Globus pallidus (tissue), 1 donor: ENCODE data around the gene P4HTM.

Experiments
- DNase-seq: peaks from one replicate; pipeline ENCODE4 v3.0.0-alpha.2; 2015; ENCODE audit warnings: low spot score

P4HTM gene, protein sequence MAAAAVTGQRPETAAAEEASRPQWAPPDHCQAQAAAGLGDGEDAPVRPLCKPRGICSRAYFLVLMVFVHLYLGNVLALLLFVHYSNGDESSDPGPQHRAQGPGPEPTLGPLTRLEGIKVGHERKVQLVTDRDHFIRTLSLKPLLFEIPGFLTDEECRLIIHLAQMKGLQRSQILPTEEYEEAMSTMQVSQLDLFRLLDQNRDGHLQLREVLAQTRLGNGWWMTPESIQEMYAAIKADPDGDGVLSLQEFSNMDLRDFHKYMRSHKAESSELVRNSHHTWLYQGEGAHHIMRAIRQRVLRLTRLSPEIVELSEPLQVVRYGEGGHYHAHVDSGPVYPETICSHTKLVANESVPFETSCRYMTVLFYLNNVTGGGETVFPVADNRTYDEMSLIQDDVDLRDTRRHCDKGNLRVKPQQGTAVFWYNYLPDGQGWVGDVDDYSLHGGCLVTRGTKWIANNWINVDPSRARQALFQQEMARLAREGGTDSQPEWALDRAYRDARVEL

DNA sequence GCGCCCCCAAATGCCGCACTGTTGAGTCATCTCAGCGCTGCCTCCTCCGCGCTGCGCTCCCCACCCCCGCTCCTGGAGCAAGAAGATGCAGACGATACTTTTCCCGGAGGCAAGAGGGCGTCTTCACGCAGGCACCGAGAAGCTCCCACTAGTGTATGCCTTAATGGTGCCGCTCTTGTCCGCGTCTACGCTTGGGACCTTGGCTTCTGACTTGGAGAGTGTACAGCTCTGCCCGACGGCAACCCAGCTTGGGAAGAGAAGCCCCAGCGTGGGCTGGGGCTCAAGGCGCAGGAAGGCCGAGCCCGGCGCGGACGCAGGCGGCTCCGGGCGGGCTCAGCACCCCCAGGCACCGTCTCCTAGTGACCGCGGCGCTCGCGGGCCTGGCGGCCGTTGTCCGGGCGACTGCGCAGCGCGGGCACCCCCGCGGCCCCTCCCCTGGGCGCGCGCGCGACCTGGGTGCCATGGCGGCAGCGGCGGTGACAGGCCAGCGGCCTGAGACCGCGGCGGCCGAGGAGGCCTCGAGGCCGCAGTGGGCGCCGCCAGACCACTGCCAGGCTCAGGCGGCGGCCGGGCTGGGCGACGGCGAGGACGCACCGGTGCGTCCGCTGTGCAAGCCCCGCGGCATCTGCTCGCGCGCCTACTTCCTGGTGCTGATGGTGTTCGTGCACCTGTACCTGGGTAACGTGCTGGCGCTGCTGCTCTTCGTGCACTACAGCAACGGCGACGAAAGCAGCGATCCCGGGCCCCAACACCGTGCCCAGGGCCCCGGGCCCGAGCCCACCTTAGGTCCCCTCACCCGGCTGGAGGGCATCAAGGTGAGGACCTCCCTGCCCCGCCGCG lies at the start of gene P4HTM:
Gene P4HTM, plus strand, starts transcription at position 446 of the 840 bp plus-strand sequence. Its CDS starts 16 bp downstream, at position 462.
- peak; percentile 89 for DNase-seq

DNA sequence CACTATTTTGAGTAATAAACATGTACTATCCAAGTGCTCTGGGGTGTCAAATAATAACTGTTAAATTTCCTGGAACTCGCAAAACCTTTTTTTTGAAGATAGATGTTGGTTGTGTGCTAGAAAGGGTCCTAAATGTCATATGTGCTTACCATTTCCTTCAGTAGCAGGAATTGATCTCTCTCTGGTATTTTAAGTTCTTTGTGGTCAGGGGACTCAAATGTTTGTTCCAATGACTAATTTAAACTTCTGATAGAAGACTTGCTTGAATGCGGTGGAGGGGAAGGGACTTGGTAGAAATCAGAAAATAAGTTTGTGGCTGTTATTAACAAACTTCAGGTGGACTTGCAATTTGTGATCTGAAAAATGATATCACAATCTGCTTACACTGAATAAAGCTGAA lies 44.6 kb upstream of the P4HTM start:
- DNase-seq = no peak

DNA sequence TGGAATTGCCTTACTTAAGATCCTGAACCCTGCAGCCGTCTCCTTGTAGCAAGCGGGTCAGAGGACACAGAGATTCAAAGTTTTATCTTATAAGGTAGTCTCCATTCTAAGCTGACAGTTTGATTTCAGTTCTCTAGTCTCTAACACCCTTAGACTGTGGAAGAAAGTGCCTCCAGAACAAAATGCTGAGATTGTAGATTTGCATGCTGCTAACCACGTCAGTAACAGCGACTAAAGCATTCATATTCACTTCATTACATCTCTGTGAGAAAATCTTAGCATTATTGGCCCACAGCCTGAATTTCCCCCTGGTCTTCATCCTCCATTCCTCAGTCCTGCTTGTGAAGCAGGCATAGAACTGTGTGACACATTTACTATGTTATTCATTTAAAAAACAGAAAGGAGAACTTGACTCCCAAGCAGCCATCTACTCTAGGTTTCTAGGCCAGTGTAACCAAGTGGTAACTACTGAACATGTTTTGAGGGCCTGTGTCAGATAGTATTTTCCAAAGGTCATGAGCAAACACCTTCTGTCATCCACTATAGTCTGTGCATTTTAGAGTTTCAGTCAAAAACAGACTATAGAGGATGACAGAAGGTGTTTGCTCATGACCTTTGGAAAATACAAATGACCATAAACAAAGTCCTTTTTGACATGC lies 44.0 kb upstream of the P4HTM start:
- DNase-seq = no peak

DNA sequence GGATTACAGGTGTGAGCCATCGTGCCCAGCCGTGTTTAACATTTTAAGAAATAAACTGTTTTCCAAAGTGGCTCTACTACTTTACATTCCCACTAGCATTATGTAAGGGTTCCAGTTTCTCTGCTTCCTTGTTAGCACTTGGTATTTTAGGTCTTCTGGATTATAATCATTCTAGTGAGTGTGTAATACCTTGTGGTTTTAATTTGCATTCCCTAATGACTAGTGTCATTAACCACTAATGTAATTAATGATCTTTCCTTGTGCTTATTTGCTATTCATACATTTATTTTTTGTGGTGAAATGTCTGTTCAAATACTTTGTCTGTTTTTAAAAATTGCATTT lies 40.7 kb upstream of the P4HTM start:
- peak; percentile 21 for DNase-seq

DNA sequence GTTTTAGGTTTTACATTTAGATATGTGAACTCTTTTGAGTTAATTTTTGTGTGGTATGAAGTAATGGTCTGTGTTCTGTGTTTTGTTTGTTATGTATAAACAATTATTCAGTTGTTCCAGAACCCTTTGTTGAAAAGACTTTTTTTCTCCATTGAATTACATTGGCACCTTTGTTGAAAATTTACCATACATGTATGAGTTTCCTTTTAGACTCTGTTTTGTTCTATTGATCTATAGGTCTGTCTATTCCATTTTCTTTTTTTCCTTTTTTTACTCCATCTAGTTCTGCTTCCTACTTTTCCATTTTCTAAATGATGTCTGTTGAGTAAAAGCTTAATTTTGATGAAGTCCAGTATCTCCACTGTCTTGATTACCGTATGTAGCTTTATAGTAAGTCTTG lies 40.0 kb upstream of the P4HTM start:
- peak; percentile 64 for DNase-seq

DNA sequence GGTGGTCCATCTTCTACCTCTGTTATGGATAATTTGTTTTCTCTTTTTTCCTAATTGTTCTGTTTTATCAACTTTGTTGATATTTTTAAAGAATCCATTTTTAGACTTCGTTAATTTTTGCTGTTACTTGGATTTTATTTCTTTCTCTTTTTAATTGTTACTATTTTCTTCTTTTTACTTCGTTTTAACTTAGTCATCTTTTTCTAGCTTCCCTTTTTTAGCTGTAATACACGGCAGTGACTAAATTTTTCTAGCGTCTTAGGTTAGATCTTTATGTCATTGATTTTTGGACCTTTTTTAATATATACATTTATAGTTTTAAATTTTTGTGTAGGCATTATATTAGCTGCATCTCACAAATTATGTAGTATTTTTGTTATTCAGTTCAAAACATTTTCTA lies 38.3 kb upstream of the P4HTM start:
- DNase-seq = no peak

DNA sequence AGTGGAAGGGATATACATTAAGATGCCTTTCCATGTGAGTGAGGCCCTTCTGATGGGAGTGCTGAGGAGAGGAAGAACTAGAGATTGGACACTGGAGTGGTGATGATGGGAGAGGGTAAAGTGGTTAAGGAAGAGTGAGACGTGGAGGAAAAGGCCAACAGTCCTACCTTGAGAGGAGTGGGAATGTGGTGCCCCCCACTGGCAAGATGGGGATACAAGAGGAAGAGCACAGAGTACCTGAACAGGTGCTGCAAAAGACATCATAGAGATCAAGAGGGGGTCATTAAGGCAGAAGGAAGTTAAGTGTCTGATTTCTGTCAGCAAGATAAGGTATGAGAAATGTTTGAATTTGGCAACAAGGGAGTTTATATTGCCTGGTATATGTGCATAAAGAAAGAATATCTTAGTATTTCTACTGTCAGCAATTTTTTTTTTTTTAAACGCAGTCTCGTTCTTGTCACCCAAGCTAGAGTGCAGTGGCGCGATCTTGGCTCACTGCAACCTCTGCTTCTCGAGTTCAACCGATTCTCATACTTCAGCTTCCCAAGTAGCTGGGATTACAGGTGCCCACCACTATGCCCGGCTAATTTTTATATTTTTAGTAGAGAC lies 37.4 kb upstream of the P4HTM start:
- peak; percentile 36 for DNase-seq

DNA sequence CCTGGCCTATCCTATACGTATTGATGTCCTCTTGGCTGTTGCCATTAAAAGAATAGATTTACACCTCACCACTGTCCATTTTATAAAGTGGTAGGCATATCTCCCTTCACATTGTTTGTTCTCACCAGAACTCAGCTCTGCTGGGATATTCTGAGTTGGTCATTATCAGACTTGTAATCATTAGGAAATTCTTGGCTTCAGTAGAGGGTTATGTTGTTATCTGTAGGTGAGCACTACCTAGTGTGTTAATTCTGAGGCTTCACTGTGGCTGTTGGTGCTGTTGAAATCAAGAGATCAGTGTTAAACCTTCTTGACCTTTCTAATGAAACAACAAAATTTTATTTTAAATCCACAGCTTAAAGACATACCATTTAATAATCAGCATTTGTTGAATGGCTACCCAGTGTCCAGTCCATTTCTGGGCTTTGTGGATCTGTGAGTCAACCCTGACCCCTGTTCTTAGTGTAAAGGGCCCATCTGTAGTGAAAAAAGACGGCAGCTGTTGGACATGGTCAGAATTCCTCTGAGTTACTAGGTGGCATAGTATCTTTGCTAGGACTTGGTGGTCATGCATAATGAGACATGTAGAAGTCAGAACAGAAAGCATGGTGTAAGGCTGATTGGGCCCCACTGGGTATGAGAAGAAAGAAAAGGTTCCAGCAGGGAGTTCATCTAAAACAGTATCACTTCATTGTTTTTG lies 32.9 kb upstream of the P4HTM start:
- DNase-seq = no peak

DNA sequence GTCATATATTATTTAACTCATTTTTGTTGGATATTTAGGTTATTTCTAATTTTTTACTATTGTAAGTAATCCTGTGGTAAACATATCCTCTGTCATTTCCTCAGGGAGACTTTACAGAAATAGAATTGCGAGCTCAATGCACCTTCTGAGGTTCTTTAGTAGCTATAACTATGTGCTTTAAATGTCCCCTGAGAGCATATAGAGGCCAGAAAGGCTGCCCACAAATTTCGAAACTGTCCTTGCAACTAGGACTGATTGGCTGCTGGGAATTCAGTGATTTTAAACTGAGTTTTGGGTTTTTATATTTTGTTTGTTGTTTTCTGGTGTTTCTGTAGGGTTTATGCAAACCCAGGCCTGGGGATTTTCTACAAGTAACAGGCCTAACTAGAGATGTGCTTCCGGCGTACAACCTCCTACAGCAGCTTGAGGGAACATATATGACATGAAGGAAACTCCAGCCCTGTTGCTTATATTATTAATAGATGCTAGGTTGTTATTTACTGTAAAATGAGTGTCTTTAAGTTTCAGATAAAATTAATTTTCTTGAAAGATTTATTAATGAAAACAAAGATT lies 29.1 kb upstream of the P4HTM start:
- no peak for DNase-seq

DNA sequence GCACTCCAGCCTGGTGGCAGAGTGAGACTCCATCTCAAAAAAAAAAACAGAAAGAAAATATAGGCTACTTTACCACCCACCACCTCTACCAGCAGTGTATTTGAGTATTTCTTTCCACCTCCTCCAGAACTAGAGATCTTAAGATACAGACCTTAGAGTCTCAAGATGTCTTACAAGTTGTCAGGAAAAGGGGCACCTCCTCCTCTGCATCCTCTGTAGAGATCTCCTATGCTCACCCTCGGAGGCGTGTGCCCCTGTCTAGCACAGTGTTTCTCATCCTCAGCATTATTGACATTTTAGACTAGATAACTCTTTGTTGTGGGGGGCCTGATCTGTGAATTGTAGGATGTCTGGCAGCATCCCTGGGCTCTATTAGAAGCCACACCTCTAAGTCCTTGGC lies 27.7 kb upstream of the P4HTM start:
- no peak for DNase-seq

DNA sequence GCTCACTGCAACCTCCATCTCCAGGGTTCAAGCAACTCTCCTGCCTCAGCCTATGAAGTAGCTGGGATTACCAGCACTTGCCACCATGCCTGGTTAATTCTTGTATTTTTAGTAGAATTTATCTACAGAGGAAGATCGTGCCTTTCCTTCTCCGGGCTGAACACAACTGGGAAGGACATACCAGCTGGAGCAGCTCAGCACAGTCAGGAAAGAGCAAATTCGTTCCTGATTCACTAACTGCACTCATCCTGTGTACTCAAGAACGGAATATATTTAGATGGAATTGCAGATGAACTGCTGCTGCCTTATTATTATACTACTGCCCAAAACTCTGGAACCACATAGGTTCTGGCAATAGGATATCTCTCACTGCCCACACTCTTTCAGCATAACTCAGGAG lies 27.1 kb upstream of the P4HTM start:
- no peak for DNase-seq

DNA sequence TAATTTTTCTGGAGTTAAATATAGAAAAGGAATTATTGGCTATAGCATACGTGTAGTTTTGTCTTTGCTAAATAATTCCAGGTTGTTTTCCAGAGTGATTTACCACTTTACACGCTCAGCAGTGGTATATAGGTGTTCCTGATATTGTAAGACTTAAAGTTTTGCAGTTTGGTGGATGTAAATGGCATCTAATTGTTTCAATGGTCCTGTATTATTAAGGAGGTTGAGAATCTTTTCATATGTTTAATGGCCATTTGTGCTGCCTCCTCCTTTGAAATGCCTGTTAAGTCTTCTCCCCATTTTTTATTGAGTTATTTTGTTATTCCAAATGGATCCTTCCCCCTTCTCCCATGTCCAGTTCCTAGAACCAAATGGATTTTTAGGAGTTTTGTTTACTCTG lies 26.4 kb upstream of the P4HTM start:
- no peak for DNase-seq

DNA sequence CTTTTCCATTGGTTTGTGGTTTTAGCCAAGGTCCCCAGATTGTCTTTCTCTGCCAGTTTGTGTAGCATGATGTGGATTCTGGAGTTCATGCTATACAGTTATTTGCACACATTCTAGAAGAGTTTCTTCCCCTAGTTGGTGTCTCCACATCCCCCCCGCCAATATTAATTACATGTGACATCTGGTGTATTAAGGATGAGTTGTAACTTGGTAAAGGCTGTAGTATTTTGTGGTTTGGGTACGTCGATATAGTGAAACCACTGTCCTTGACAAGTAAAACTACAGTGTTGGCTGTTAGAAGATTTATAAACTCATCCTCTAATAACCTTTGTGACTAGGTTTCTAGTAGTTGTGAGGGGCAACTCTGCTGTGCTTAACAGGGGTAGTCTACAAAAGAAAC lies 23.7 kb upstream of the P4HTM start:
- no peak for DNase-seq

DNA sequence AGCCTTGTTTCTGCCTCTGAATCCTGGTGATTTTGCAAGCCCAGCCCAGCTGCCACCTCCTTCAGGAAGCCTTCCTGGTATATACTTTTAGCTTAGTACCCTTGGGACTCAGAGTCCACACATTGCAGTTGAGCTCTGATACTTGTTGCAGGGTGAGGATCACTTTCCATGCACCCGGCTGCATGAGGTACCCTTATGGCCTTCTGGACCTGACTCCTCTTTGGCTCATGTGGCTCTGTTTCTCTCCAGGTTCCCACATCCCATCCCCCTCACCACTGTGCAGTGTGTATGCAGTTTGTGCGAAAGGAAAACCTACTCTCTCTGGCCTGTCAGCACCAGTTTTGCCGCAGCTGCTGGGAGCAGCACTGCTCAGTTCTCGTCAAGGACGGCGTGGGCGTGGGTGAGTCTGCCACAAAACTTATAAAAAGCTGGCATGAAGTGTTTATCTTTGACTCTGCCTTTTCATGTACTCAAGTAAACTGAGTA lies 23.1 kb upstream of the P4HTM start:
- DNase-seq = no peak

DNA sequence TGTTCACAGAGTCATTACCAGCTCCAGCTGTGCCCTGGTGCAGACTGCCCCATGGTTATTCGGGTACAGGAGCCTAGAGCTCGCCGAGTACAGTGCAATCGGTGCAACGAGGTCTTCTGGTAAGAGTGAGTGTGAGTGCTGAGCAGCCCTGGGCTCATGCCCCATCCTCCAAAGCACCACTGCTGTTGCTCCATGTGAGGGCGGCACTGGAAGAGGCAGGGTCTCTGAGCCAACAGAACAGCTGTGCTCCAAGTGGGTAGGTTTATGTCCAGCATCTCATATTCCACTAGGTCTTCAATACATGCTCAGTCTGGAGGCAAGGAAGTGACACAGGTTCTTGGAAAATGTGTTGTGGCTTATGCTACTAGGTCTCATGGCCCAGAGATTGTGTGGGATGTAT lies 19.5 kb upstream of the P4HTM start:
- no peak for DNase-seq

DNA sequence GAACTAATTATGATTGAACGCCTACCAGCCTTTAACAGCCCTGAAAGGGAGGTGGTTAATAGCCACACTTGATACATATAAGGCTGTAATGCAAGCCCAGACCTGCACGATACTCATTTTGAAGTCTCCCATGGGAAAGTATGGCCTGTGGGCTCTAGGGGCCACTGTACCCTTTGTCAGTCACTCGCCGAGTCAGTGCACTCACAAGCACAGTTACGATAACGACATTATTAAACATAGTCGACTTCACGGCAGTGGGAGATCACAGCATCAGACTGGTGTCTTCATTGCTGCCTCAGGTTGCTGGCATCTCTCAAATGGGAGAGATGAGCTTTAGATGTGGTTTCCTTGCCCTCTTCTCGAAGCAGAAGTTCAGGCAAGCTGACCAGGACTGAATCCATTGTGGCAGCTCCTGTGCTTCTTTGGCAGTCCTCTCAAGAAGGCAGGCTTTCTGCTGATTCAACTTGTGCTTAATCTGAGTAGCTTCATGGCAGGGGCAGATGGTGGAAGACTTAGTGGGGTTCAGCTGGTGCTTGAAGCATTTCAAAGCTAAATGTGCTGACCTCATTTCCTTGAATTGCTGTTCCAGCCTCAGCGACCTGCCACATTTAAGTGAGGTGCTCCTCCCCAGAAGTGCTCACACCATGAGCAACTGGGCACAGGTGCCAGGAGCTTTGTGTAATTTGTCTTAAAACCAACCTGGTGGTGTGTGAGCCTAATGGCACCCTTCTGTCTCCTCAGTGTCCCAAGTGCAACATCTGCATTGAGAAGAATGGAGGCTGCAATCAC lies 15.8 kb upstream of the P4HTM start:
- no peak for DNase-seq

DNA sequence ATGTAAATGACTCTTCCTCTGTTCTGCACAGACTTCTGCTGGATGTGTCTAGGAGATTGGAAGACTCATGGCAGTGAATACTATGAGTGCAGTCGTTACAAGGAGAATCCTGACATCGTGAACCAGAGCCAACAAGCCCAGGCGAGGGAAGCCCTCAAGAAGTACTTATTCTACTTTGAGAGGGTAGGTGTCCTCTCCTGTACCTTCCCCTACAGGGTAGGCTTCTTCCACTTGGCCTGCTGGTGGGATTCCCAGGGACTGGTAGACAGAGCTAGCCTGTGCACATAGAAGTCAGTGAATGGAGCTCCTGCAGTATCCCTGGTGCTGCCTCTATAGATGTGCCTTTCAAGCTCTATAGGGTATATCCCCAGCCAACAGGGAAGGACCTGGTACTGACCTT lies 10.6 kb upstream of the P4HTM start:
- DNase-seq = no peak

DNA sequence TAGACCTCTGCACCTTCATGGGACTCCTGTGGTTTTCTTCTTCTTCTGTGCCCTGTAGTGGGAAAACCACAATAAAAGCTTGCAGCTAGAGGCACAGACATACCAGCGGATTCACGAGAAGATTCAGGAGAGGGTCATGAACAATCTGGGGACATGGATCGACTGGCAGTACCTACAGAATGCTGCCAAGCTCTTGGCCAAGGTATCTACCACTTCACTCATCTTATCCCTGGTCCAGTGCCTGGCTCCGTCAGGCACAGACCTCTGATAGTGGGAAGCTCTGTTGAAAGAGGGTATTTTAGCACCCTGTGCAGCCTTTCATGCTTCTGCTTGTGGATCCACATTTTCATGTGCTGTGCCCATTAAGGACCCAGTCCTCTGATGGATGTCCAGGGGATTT lies 9.7 kb upstream of the P4HTM start:
- DNase-seq = no peak

DNA sequence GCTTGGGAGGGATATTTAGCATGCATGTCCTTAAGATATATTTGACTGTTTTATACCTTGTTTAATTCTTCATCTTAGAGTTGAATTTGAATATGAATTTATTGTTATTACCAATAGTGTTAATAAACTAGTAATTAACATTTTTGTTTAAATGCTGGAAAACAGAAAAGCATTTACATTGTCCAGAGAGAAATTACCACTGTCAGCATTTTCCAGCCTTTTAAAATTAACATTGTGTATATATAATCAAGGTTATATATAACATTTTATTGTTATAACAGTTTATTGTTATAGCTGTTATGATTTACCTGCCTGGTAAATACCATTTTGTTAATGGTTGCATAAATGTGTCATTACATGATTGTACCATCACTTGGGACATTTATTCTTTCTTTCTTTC lies 8.0 kb upstream of the P4HTM start:
- no peak for DNase-seq

DNA sequence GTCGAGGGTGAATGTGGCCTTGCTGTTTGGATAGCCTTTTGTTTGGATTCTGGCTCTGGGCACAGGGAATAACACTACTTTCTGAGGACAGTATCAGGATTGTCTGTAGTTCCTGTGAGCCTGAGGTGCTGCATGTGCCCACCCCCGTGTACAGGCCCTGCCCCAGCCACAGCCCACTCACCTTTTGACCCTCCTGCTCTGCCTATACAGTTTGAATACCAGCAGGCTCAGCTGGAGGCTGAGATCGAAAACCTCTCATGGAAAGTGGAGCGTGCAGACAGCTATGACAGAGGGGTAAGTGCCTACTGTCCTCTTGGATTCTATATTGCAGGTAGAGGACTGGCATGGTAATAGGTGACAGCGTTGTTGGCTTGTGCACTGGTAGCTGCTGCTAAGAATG lies 7.4 kb upstream of the P4HTM start:
- no peak for DNase-seq
